GM21381 (cell line): Measurements from ENCODE around the gene MPL.

Experiments used
- ATAC-seq: cut with Tn5 transposase; IDR thresholded peaks from one replicate; pipeline ENCODE4 v1.9.1; 2021; ENCODE audit warnings: mild to moderate bottlenecking, moderate library complexity; ENCODE audit not compliant: unreplicated experiment

Gene MPL

DNA sequence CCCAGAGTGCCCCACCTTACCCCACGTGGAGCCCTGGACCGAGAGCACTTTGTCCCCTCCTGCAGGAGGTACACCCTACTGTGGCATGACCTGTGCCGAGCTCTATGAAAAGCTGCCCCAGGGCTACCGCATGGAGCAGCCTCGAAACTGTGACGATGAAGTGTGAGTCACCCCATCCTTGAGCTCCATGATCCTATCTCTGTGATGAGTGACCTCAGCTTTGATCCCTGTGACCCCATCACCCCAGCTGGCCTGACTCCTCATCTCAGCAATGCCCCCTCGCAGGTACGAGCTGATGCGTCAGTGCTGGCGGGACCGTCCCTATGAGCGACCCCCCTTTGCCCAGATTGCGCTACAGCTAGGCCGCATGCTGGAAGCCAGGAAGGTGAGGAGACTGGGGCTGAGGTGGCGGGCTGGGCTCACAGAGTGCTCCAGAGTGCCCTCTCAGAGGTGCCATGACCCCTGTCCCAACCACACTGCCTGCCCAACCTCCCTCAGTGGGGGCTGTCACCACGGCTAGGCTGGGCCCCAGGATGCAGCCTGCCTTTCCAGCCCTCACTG lies 16.2 kb upstream of the MPL start:
- ATAC-seq, result no peak

DNA sequence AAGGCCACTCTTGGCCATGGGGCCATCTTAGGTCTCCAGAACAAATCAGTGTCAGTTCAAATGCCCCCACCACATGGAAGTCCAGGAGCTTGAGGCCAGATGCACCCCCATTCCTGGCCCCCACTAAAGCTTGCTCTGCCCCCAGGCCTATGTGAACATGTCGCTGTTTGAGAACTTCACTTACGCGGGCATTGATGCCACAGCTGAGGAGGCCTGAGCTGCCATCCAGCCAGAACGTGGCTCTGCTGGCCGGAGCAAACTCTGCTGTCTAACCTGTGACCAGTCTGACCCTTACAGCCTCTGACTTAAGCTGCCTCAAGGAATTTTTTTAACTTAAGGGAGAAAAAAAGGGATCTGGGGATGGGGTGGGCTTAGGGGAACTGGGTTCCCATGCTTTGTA lies 15.1 kb upstream of the MPL start:
- ATAC-seq, result no peak

DNA sequence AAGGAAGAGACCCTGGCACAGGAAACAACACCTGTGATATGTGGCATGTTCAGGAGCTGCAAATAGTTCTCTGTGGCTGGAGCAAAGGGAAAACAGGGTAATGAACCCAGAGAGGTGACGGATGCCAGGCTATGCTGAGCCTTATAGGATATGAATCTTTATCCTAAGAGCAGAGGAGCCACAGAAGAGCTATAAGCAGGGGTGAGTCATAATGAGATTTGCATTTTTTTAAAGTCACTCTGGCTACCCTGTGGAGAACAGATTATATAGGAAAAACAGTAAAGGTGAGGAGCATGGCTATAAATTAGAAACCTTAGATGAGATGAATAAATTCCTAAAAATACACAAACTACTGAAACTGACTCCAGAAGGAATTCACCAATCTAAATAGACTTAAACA lies 12.8 kb upstream of the MPL start:
- no peak for ATAC-seq

DNA sequence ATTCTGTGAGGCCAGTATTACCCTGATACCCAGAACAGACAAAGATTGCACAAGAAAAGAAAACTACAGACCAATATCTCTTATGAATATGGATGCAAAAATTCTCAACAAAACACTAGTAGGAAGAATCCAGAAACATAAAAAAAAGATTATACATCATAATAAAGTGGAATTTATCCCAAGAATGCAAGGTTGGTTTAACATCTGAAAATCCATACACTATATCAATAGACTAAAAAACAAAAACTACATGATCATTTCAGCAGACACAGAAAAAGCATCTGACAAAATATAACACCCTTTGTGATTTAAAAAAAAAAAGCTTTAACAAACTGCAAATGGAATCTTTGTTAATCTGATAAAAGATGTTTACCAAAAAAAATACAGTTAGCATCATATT lies 12.2 kb upstream of the MPL start:
- no peak for ATAC-seq

DNA sequence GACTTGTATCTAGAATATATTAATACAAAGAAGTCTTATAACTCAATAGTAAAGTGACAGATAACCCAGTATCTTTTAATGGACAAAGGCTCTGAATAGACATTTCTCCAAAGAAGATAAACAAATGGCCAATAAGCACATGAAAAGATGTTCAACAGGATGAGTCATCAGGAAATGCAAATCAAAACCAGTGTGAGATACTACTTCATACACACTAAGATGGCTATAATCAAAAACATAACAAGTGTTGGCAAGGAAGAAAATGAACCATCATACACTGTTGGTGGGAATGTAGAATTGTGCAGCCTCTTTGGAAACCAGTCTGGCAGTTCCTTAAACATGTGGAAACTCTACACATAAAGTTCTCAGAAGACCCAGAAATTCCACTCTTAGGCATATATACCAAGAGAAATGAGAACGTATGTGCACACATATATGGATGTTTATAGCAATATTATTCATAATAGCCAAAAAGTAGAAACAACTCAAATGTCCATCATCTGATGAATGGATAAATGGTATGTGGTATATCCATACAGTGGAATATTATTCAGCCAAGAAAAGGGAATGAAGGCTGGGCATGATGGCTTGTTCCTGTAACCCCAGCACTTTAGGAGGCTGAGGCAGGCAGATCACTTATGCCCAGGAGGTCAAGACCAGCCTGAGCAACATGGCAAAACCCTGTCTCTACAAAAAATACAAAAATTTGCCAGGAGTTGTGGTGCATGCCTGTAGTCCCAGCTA lies 9.9 kb upstream of the MPL start:
- ATAC-seq, result no peak

DNA sequence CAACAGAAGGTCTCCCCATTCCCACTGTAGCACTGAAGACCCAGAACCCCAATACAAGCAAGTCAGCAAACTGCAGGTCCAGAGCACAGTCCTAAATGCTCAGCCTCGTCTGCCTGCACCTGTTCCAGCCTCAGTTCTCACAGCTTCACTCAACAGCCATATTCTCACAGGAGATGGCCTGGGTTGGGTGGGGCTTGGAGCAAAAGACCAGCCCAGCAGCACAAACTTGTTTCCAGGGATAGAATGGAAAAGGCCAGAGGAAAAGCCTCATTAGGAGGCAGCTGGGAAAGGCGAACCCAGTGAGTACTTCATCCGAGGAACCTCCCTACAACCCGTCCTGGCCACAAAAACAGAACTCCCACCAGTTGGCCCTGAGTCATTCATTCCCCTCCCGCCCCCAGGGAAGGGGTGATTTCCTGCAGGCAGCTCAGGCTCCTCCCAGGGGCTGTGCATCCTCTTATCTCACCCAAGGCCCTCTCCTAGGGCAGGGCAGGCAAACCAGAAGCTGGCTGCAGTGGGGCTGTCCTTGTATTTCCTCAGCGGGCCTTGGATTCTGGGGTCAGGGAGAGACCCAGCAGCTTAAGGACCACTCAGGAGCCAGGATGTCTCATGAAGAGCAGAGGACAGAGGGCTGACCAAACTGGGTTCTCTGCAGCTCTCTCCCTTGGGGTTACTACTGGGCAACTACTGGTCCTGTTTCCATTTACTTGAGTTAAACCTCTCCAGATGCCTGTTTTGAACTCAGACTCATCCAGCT lies 7.4 kb upstream of the MPL start:
- no peak for ATAC-seq

DNA sequence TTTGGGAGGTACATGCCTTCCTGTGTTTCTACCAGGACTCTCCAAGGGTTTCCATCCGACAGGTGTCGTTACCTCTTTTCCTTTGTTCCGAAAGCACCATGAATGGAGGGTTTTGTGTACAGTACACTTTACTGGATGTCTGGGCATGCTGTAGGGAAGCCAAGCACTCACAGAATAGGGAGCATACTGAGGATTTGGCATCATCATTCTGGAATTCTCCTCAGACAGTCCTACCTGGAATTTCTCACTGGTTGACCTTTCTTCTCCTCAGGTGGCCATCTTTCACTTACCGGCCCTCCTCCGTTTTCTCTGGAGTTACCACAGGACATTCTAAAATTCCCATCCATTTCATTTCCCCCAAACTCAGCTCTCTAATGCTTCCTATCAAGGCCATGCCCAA lies 5.9 kb upstream of the MPL start:
- no peak for ATAC-seq

DNA sequence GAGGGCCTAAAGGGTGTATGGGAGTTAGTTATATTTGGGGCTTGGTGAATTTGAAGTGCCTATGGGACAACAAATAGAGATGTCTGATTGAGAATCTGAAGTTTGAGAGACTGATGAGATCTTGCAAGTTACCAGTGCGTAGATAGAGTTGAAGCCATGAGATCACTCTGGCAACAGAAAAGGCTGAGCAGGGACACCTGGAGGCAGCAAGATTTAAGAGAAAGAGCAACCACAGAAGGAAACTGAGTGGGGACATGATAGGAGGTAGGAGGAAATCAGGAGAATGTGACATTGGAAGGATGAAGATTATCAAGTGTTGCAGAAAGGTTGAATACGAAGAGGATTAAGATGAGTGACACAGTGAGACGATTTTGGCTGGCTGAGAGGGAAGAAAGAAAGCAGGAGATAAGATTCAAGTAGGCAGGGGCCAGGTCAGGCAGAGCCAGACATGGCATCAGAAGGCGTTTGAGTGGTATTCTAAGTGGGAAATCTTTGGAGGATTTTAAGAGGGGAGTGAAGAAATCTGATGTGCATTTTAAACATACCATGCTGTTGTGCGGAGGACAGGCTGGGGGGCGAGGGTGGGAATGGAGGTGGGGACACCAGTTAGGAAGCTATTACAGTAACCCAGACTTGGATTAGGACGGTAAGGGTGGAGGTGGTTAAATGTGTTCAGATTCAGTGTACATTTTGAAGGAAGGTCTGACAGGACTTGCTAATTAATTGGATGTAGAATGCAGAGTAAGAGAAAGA lies 3.0 kb upstream of the MPL start:
- no peak for ATAC-seq

DNA sequence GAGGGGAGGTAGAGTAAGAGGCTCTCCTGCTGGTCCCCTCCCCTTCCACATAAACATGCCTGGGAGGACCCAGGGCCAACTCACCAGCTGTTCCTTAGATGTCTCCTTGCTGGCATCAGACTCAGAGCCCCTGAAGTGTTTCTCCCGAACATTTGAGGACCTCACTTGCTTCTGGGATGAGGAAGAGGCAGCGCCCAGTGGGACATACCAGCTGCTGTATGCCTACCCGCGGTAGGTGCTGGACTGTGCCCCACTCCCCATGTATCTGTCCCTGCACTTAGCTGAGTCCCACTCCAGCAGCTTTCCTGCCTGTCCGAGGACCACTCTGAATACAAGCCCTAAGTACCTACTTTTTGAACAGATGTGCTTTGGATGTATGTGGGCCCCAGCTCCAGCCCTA lies 383 bp downstream of the MPL start:
- no peak for ATAC-seq

DNA sequence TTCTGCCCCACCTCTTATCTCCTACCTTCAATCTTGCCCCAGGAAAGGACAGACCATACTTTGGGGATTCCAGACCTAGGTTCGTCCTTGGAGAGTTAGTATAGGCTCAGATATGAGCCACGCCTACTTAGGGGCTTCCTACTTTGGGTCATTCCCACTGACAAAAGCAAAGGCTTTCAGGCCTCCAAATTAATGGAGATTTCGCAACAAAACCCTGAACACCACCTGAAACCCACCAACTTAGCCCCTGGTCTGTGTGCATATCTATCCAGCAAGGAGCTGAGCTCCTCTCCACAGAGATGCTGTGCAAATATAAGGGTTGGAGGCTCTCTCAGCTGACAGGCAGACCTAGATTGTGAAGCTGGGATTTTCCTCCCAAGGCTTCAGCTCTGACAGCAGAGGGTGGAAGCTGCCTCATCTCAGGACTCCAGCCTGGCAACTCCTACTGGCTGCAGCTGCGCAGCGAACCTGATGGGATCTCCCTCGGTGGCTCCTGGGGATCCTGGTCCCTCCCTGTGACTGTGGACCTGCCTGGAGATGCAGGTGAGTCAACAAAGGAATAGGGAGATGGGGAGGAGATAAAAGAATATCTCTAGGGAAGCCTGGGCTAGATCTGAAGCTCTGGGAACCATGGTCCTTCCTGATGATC lies 2.1 kb downstream of the MPL start:
- no peak for ATAC-seq

DNA sequence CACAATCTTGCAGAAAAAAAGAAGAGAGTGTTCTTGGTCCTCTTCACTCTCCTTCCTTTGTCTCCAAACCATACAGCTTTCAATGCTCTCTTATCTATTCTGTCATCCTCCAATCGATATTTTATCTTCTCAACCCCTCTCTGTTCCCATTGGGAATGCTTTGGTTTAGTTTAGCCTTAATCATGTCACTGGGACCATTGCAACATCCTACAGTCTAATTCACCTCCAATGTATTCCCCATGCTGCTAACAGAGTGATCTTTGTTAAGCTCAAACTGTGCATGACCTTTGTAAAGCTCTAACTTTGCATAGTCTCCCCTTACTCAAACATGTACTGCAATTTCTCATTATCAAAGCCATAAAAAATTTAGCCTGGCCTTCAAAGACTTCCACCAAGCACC lies 2.9 kb downstream of the MPL start:
- no peak for ATAC-seq

DNA sequence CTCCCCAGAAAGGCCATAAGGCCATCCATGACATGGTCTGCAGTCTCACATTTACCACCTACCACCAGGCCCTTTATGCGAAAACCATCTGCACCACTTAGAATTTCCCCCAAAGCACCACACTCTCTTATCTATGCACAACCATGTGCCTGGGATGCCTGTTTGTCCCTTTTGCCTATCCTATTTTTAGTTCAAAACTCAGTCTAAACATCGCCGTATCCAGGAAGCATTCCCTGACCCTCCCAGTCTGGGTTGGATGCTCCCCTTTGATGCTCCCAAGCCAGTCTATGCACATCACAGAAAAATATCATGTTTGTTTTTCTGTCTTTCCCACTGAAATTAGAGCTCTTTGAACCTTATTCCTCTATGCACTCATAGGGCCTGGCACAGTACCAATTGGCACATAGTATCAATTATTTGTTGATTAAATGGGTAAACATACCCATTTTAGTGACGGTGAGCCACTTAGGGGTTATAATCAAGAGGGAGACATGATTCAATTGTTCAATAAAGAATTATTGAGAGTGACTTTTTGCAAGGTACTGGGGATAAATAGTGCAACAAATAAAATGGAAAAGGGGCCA lies 6.7 kb downstream of the MPL start:
- no peak for ATAC-seq

DNA sequence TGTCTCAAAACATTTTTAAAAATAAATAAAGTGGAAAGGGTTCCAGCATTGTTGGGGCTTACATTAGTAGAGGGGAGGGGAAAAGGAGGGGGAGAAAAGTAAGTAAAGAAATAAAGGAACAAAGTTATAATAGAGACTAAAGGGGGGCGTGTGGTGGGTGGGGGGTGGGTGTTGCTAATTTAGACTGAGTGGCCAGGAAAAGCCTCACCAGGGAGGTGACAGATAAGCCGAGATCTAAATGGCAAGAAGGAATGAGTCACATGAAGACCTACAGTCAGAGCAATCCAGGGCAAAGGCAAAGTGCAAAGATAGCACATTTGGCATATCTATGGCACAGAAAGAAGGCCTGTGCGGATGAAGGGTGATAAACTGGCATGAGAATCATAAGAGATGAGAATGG lies 7.5 kb downstream of the MPL start:
- no peak for ATAC-seq

DNA sequence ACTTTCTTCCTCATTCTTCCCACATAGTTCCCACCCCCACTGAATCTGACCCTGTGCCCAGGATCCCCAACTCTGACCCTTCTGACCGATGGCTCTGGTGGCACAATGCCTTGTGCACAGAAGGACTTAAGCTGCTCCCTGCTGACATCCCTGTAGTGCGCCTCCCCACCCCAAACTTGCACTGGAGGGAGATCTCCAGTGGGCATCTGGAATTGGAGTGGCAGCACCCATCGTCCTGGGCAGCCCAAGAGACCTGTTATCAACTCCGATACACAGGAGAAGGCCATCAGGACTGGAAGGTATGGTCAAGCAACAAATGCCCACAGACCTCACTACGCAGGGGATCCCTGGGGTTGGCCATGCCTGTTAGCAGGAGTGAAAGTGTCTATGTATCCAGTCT lies 9.0 kb downstream of the MPL start:
- ATAC-seq, result no peak

DNA sequence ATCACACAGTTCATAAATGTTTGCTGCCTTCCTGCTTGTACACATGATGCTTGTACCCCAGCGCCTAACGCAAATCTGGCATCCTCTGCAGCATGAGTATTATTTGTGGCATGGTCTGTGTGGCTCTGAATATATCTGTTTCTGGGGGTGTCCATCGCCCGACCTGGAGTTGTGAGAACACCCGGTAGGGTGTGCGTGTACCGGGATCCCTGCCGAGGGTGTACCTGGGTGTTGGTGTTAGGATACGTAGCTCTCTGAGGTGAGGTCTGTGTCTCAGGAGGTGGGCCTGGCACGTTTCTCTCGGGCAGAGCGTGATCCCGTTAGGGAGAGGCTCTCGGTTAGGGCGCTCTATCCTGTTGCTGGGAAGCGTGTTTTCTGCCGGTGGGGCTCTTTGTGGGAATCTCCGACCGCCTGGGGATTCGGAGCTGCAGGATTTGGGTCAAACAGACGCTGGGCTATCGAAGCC lies 10.8 kb downstream of the MPL start:
- no peak for ATAC-seq

DNA sequence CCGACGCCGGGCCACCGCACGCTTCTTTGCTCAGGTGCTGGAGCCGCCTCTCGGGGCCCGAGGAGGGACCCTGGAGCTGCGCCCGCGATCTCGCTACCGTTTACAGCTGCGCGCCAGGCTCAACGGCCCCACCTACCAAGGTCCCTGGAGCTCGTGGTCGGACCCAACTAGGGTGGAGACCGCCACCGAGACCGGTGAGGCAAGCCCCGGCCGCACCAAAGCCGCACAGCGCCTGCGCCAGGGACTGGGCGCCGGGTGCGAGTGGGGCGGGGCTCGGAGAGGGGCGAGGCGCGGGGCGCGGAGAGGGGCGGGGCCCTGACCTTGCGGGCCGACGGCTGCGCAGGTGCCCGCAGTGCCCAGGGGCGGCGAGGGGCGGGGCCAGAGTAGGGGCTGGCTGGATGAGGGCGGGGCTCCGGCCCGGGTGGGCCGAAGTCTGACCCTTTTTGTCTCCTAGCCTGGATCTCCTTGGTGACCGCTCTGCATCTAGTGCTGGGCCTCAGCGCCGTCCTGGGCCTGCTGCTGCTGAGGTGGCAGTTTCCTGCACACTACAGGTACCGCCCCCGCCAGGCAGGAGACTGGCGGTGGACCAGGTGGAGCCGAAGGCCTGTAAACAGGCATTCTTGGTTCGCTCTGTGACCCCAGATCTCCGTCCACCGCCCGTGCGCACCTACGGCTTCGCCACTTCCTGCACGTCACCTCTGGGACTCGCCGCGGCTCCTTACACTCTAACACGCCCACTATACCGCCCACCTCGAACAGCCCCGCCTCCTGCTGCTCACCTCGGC lies 11.4 kb downstream of the MPL start:
- no peak for ATAC-seq

DNA sequence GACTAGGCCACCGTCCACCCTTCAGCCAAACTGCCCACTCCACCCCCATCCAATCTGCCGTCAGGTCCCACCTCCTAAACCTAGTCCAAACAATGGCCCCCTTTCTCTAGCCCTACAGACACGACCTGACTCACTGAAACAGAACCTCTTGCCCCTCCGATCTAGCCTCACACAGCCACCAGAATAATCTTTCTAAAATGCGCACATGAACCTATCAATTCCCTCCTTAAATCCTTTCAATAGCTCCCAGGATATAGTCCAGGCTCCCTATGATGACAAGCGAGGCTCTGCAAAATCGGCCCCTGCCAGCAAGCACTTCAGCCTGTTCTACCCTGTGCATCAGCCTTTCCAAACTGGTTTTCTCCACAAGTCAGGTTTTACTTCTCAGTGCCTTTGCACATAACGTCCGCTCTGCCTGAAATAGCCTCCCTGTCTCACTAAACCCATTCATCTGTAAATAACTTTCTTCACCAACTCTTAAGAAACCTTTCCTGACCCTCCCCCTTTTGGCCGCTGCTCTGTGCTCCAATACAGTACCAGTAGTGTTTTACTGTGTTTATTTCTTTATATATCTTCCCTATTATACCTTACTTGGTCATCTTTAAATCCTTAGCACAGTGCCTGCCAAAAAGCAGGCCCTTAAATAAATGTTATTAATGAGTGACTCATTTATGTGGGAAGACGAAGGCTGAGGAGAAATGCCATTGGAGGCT lies 12.1 kb downstream of the MPL start:
- no peak for ATAC-seq

DNA sequence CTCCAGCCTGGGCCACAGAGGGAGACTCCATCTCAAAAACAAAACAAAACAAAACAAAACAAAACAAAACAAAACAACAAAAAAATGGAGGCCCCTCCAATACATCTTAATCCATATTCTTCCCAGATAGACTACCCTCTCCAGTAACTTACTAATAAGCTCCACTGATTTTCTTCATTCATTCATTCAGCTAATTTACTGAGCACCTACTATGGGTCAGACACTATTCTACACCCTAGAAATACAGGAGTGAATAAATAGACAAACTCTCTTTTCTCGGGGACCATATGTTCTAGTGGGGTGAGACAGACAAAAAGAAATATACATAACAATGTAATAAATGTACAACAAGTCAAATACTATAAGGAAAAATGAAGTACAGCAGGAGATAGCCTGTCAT lies 13.4 kb downstream of the MPL start:
- ATAC-seq, result no peak
